Cardiac muscle cell (in vitro differentiated cells and primary cell): ENCODE measurements around the gene CHST9. TPM values are rescaled to one million over a fixed set of nuclear protein-coding genes. Genes with fewer than 3 reads are reported as not detected.

Experiments used
- DNase-seq, 2 donors: peaks; one replicate each; pipeline versions ENCODE4 v3.0.0 to v3.0.0-alpha.2; 2010 to 2017; ENCODE audit warnings: low read depth in 1 of 2, low spot score in 1 of 2
- H3K27ac ChIP-seq: fragments of 200-600 bp; sonication (generic); 2 replicates; pipeline ENCODE4 v1.5.1; 2016
- H3K27me3 ChIP-seq: fragments of 200-600 bp; sonication (generic); 2 replicates; pipeline ENCODE4 v1.6.0; 2016; ENCODE audit warnings: control low read depth
- H3K36me3 ChIP-seq: fragments of 200-600 bp; sonication (generic); 2 replicates; pipeline ENCODE4 v1.5.1; 2016; ENCODE audit warnings: control low read depth
- H3K4me1 ChIP-seq: fragments of 200-600 bp; sonication (generic); 2 replicates; pipeline ENCODE4 v1.8.1; 2017; ENCODE audit warnings: low read depth, mild to moderate bottlenecking, mixed run types
- H3K4me3 ChIP-seq: fragments of 200-600 bp; sonication (generic); 2 replicates; pipeline ENCODE4 v1.5.1; 2016; ENCODE audit warnings: mild to moderate bottlenecking
- H3K9me3 ChIP-seq: fragments of 200-600 bp; sonication (generic); 2 replicates; pipeline ENCODE4 v1.5.1; 2017; ENCODE audit warnings: low read depth, mild to moderate bottlenecking, control low read depth
- CTCF ChIP-seq: IDR thresholded peaks from 2 replicates; pipeline ENCODE4 v1.5.1; 2012; ENCODE audit warnings: low read depth, mild to moderate bottlenecking, low read length
- polyA plus RNA-seq: library from polyadenylated mRNA; unstranded; fragments of >200 nt; fragmentation: Nextera tagmentation; extraction: Ambion mirVana; gene quantifications from 2 replicates; pipeline ENCODE4 v1.2.1, GENCODE V29; 2016
- total RNA-seq: library from RNA; depleted of rRNA; stranded (reverse); fragments of >200 nt; gene quantifications from 2 replicates; pipeline ENCODE4 v1.2.3, GENCODE V29; 2016

The CHST9 gene
- total and polyA plus RNA-seq, 2 experiments from 2014 or later: 0.36 TPM; not detected in 1

- H3K4me1 ChIP-seq: no peaks in the 10 kb centered on the region
- H3K4me3 ChIP-seq: no peak overlapping the region
- no peak overlapping the region for H3K27ac ChIP-seq
- H3K36me3 ChIP-seq: no peaks in the 10 kb centered on the region
- no peaks in the 10 kb centered on the region for H3K9me3 ChIP-seq
- H3K27me3 ChIP-seq: no peaks in the 10 kb centered on the region
- TF ChIP-seq CTCF: no peak
- DNase-seq: no peak
Measured at GRCh38 chr18:27118973-27119372, 66.1 kb downstream of the CHST9 start.

GRCh38 chr18:27114842-27115241, 70.3 kb downstream of the CHST9 start:
- Histone ChIP-seq H3K9me3 (no peaks in the 10 kb centered on the region), H3K27ac (no peak overlapping the region), H3K36me3 (no peaks in the 10 kb centered on the region), H3K4me1 (no peaks in the 10 kb centered on the region), H3K4me3 (no peak overlapping the region), H3K27me3 (no peaks in the 10 kb centered on the region)
- TF ChIP-seq CTCF: no peak
- no peak for DNase-seq

- H3K9me3 ChIP-seq: no peaks in the 10 kb centered on the region
- no peak for TF ChIP-seq CTCF
- H3K27ac ChIP-seq: no peak overlapping the region
- no peak for DNase-seq
- no peaks in the 10 kb centered on the region for H3K4me1 ChIP-seq
- no peaks in the 10 kb centered on the region for H3K36me3 ChIP-seq
- H3K27me3 ChIP-seq: no peaks in the 10 kb centered on the region
- H3K4me3 ChIP-seq: no peak overlapping the region
Measured at GRCh38 chr18:27113358-27113757, 71.8 kb downstream of the CHST9 start.

GRCh38 chr18:27110319-27110718, 74.8 kb downstream of the CHST9 start:
- Histone ChIP-seq H3K4me3 (no peak overlapping the region), H3K27me3 (no peaks in the 10 kb centered on the region), H3K9me3 (no peaks in the 10 kb centered on the region), H3K4me1 (no peaks in the 10 kb centered on the region), H3K27ac (no peak overlapping the region), H3K36me3 (no peaks in the 10 kb centered on the region)
- DNase-seq: no peak
- no peak for TF ChIP-seq CTCF

- Histone ChIP-seq H3K27me3 (no peaks in the 10 kb centered on the region), H3K9me3 (no peaks in the 10 kb centered on the region), H3K4me1 (no peaks in the 10 kb centered on the region), H3K27ac (no peak overlapping the region), H3K36me3 (no peaks in the 10 kb centered on the region), H3K4me3 (no peak overlapping the region)
- TF ChIP-seq CTCF: no peak
- no peak for DNase-seq
Measured at GRCh38 chr18:27109451-27109850, 75.7 kb downstream of the CHST9 start.

GRCh38 chr18:27108842-27109241, 76.3 kb downstream of the CHST9 start:
- Histone ChIP-seq H3K4me1 (no peaks in the 10 kb centered on the region), H3K4me3 (no peak overlapping the region), H3K36me3 (no peaks in the 10 kb centered on the region), H3K27me3 (no peaks in the 10 kb centered on the region), H3K27ac (no peak overlapping the region), H3K9me3 (no peaks in the 10 kb centered on the region)
- DNase-seq: no peak
- TF ChIP-seq CTCF: no peak
